RWPE2 (cell line): ENCODE data around the gene CCL24.
"Not testable (repeated sequence)": the region's sequence is repeated elsewhere in the genome, so short reads cannot be mapped to it uniquely, and the experiment has no call there.

Experiments
- ATAC-seq: fragments of 200-7000 bp; cut with Tn5 transposase; 3 replicates; pipeline ENCODE4 v1.9.1; 2021; ENCODE audit warnings: low read depth
- DNase-seq: peaks from one replicate; pipeline ENCODE4 v3.0.0-alpha.2; 2020; ENCODE audit warnings: low spot score
- H3K27ac ChIP-seq: fragments of 450-650 bp; 2 replicates; pipeline ENCODE4 v1.5.1; 2017; ENCODE audit warnings: mild to moderate bottlenecking; ENCODE audit not compliant: poor library complexity, severe bottlenecking
- H3K27me3 ChIP-seq: fragments of 250-450 bp; sonication (Bioruptor Pico); 2 replicates; pipeline ENCODE4 v1.5.1; 2021; ENCODE audit warnings: mild to moderate bottlenecking, moderate library complexity; ENCODE audit not compliant: insufficient read depth, poor library complexity, severe bottlenecking
- H3K36me3 ChIP-seq: fragments of 250-450 bp; sonication (Bioruptor Pico); 2 replicates; pipeline ENCODE4 v1.5.1; 2020; ENCODE audit warnings: low read depth, mild to moderate bottlenecking, moderate library complexity
- H3K4me1 ChIP-seq: fragments of 250-450 bp; sonication (Bioruptor Pico); 2 replicates; pipeline ENCODE4 v1.5.1; 2021; ENCODE audit warnings: mild to moderate bottlenecking, moderate library complexity; ENCODE audit not compliant: insufficient read depth, poor library complexity, severe bottlenecking
- H3K4me3 ChIP-seq: fragments of 250-450 bp; sonication (Bioruptor Pico); 2 replicates; pipeline ENCODE4 v1.5.1; 2021; ENCODE audit warnings: mild to moderate bottlenecking, moderate library complexity; ENCODE audit not compliant: severe bottlenecking
- H3K9me3 ChIP-seq: fragments of 250-450 bp; sonication (Bioruptor Pico); 2 replicates; pipeline ENCODE4 v1.5.1; 2021; ENCODE audit warnings: mild to moderate bottlenecking, moderate library complexity; ENCODE audit not compliant: severe bottlenecking
- CTCF ChIP-seq: fragments of 450-650 bp; IDR thresholded peaks from one replicate; pipeline ENCODE4 v1.5.1; 2017; ENCODE audit warnings: mild to moderate bottlenecking, moderate library complexity; ENCODE audit not compliant: poor library complexity, severe bottlenecking

CCL24 gene

GRCh38 chr7:75836798-75837197 is 23.2 kb upstream of the CCL24 start:
- DNase-seq (no peak), ATAC-seq (no peak)
- H3K36me3 ChIP-seq: no peaks in the 10 kb centered on the region
- no peak overlapping the region for H3K4me3 ChIP-seq
- no peaks in the 10 kb centered on the region for H3K4me1 ChIP-seq
- no peak overlapping the region for H3K27ac ChIP-seq
- H3K27me3 ChIP-seq: no peaks in the 10 kb centered on the region
- no peak for TF ChIP-seq CTCF
- H3K9me3 ChIP-seq: no peaks in the 10 kb centered on the region

GRCh38 chr7:75835688-75836285 is 22.2 kb upstream of the CCL24 start:
- no peaks in the 10 kb centered on the region for H3K9me3 ChIP-seq
- no peak overlapping the region for H3K4me3 ChIP-seq
- no peak for DNase-seq
- H3K4me1 ChIP-seq: no peaks in the 10 kb centered on the region
- H3K36me3 ChIP-seq: no peaks in the 10 kb centered on the region
- H3K27ac ChIP-seq: no peak overlapping the region
- TF ChIP-seq CTCF: no peak
- ATAC-seq: no peak
- H3K27me3 ChIP-seq: no peaks in the 10 kb centered on the region

- H3K4me3 ChIP-seq, H3K27ac ChIP-seq, H3K9me3 ChIP-seq, DNase-seq, H3K27me3 ChIP-seq, H3K36me3 ChIP-seq, H3K4me1 ChIP-seq: not testable (repeated sequence)
- peak; percentile 63; the same call in 1 of the 3 replicates for ATAC-seq
Observed at GRCh38 chr7:75833662-75834061, 20.1 kb upstream of the CCL24 start.

- Histone ChIP-seq H3K4me1 (peaks cover 3% of the 10 kb centered on the region), H3K36me3 (no peaks in the 10 kb centered on the region), H3K27ac (no peak overlapping the region), H3K4me3 (no peak overlapping the region), H3K9me3 (no peaks in the 10 kb centered on the region), H3K27me3 (no peaks in the 10 kb centered on the region)
- no peak for TF ChIP-seq CTCF
- ATAC-seq: no peak
- no peak for DNase-seq
Observed at GRCh38 chr7:75830978-75831377, 17.4 kb upstream of the CCL24 start.

GRCh38 chr7:75829656-75830055 is 16.1 kb upstream of the CCL24 start:
- H3K4me1 ChIP-seq, H3K36me3 ChIP-seq, H3K27ac ChIP-seq, H3K9me3 ChIP-seq, H3K27me3 ChIP-seq, H3K4me3 ChIP-seq: not testable (repeated sequence)
- DNase-seq (peak; percentile 79), ATAC-seq (peak; percentile 90)

- no peaks in the 10 kb centered on the region for H3K36me3 ChIP-seq
- ATAC-seq (no peak), DNase-seq (no peak)
- H3K9me3 ChIP-seq: no peaks in the 10 kb centered on the region
- H3K27ac ChIP-seq: no peak overlapping the region
- H3K4me1 ChIP-seq: no peaks in the 10 kb centered on the region
- no peak overlapping the region for H3K4me3 ChIP-seq
- no peaks in the 10 kb centered on the region for H3K27me3 ChIP-seq
- no peak for TF ChIP-seq CTCF
Observed at GRCh38 chr7:75823198-75823910, 9.7 kb upstream of the CCL24 start.
